D341Med (cell line): ENCODE measurements around the gene IRF2BP2.
"Not testable (repeated sequence)": the region's sequence is repeated elsewhere in the genome, so short reads cannot be mapped to it uniquely, and the experiment has no call there.

Experiments used
- DNase-seq: peaks from one replicate; pipeline ENCODE4 v3.0.0; 2012; ENCODE audit warnings: low spot score

Gene IRF2BP2

GRCh38 chr1:234601301-234602017 lies 8.5 kb downstream of the IRF2BP2 start:
- no peak for DNase-seq

DNA sequence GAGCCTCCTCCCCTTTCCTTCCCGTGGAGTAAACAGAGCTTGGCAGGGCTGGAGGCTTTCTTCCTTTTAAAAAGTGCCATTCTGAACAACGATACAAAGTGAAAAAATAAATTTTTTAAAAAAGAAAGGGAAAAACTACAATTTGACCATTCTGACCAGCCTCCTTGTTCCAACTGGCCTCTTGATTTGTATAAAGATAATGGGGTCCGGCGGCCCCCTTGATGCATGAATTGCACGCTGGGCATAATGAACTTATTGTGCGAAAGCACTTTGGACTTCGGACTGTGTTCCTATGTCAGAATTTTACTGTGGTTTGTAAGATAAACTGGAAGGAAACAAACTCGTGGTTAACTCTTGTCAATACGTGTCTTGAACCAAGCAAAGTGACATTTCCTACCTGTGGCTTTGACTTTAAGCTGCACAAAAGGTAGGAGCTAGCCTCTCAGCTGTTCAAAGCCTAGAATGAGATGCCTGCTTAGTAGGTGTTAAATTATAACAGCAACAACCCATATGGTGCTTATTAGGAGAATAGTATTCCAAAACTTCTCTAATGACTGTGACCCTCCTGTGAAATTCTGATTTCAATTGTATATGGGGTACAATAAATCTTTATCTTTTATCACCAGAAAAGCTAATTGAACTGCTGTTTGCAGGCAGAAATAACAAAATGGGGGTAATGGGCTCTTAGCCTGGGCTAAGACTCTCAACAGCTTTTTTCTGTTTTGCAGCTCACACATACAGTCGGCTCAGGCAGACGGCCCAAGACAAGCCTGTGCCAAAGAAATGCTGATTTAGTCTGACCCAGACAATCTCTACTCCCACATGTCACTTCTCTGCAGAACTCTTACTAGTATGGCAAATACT lies 9.3 kb downstream of the IRF2BP2 start:
- no peak for DNase-seq

DNA sequence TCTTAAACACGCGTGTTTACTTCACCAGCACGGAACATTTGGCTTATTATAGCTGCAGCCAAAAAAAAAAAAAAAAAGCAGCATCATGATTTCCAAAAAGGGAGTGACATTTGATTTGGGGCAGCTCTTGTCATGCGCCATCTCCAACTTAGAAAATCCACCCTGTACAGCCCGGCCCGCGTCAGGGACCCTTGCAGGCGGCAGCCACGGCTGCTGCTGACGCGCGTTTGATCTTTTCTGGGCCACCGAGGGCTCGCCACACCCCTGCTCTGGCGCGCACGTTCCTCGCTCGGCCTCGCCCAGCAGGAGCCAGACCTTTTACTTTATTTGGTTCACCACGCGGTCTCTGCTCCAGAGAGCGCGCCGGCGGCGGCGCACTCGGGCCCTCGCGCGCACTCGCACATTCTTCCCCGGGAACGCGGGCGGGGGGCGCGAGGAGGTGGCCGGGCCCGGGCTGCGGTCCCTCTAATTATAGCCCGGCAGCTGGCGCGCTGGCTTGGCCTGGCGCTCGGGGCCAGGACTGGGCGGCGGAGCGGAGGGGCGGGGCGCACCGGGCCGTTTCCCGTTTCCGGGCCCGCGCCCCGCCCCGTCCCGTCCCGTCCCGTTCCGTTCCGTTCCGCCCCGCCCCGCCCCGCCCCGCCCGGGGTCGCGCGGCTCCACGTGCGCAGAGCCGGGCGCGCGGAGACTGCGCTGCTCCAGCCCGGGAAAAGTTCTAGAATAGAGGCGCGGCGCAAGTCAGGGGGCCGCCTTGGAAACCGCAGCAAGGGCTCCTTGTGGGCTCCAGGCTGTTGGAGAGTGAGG lies 10.2 kb downstream of the IRF2BP2 start:
- DNase-seq = peak; percentile 95

DNA sequence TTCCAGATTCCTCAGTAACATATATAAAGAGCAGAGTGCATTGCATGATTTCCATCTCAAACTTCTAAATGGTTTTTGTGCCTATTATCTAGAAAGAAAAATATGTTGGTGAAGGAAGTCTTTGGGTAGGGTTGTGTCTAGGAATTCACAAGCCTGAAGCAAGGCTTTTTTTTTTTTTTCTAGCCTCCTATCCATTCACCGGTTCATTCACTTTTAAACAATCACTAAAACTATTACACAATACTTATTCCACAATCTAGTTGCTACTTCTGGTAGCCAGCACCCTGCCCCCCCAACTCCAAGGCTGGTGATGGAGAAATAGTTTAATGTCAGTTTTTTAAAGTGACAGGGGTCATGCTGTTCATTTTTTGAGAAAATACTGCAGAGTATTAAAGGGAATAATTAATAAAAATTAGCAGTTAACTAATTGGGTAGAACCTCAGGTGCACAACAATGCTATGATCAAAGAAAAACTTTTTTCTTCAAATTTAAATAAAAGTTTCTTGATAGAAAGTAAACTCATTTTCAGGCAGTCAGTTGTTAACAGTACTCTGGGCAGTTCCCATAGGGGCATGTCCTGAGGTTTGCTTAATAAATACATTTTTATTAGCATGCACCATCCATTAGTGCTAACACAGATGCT lies 10.9 kb downstream of the IRF2BP2 start:
- DNase-seq = no peak

DNA sequence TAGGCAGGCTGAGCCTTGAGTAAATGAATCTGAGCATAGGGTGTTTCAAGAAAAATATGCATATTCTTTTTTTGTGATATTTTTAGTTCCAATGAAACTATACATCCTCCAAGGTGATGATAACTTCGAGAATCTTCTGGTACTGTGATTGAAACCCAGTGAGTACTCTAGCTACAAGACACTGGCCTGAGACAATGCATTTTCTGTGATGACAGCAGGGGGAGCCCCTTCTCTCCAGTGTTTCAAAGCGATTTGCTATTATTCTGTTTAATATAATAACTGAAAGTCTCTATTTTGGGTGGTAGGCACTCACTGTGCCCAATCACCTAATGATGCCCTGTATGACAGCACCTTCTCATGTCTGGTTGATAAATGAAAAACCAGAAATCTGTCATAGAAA lies 12.1 kb downstream of the IRF2BP2 start:
- DNase-seq = peak; percentile 66

DNA sequence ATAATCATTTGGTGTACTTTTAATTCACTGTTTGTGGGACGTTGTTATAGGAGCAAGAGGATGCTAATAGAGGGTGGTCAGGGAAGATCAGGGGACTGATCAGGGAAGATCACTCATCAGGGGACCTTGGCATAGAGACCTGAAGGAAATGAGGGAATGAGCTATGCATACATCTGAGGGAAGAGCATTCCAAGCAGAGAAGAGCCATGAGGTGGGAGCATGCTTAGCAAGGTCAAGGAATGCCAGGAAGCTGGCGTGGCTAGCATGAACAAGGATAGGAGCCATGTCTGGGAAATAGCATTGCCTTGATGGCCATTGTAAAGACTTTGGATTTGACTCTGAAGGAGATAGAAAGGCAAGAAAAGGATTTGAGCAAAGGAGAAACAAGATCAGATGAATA lies 14.1 kb downstream of the IRF2BP2 start:
- no peak for DNase-seq

DNA sequence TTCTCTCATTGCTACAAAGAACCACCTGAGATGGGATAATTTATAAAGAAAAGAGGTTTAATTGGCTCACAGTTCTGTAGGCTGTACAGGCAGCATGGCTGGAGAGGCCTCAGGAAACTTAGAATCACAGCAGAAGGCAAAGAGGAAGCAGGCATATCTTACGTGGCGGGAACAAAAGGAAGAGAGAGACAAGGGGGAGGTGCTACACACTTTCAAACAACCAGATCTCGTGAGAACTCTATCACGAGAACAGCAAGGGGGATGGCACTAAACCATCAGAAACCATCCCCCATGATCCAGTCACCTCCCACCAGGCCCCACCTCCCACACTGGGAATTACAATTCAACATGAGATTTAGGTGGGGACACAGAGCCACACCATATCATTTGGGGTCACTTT lies 15.4 kb downstream of the IRF2BP2 start:
- DNase-seq = not testable (repeated sequence)

DNA sequence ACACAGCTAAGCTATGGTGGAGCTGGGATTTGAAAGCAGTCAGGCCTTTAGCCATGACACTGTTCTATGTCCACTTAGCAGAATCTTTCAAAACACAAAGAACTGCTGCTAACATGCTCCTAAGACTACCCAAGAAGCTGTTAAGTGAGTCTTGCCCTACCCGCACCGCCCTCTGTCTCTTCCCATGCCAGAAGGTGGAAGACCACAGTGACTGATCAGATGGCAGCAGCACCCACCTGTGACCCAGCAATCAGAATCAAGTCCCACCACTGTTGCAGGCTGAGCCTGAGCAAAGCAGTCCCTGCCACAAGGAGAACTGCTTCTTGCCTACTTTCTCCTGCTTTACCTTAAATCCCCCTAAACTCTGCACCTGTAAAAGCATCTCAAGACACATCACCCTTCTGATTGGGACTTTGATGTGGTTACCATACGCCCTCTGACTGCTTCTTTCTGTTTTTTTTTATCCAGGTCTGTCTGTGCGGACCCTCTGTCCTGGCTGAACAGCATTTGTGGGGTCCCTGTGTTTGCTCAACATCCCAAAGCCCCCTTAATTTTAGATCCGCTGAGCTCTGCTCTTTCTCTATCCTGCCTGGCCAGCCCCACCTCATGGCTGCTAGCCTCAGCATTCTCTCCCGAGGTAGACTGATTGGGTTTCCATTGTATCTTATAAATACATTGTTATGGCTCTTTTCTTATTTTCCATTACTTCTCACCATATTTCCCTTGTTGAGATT lies 16.0 kb downstream of the IRF2BP2 start:
- no peak for DNase-seq

GRCh38 chr1:234593109-234593508 lies 16.9 kb downstream of the IRF2BP2 start:
- no peak for DNase-seq

DNA sequence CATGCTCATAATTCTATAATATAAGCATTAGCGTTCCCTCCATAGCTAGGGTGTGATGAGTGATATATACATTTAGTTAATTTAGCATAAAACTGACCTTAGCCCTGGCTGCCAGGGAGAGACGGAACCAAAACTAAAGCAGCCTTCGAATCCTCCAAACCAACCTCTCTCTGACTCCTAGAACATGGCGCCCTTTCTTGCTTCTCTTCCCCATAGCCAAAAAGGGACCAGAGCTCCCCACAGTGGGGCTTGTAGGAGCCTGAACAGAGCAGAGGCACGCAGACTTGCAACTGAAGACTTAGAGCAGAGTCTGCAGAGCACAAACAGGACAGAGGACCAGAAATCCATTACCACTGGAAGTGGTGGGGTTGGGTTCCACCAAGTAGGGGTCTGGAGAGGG lies 17.7 kb downstream of the IRF2BP2 start:
- DNase-seq = no peak

- no peak for DNase-seq
Observed at GRCh38 chr1:234591131-234591530, 18.8 kb downstream of the IRF2BP2 start.

GRCh38 chr1:234589854-234590620 lies 19.9 kb downstream of the IRF2BP2 start:
- DNase-seq = peak; percentile 60

DNA sequence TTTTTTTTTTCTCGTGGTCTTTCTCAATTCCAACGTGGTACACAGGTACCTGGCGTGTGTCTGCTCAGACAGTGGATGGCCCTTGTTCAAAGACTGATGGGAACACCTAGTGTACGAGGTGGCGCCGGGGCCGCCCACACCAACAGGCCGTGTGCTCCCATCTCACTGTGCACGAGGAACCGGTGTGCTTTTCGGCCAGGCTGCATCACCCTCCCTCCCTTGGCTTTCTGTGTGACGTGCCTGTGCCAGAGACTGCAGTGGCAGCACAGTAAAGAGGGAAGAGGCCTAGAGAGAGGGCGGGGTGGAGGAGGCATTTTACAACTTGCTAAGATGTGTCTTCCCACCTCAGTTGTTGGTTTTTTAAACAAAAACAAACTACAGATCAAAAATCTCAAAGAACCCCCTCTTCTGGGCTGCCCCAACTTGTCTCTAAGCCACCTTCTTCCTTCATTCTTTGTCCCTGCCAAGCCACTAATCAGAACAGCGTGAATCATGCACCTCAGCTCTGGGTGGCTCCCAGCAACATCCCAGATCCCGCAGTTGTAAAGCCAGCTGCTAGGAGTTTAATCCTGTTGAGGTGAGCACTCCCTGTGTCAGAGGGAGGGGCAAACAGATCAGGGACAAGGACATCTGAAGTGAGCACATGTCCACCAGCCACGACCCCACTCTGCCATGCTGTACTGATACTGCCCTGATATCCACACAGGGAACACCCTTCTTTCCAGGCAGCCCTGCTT lies 20.7 kb downstream of the IRF2BP2 start:
- DNase-seq = peak; percentile 68

DNA sequence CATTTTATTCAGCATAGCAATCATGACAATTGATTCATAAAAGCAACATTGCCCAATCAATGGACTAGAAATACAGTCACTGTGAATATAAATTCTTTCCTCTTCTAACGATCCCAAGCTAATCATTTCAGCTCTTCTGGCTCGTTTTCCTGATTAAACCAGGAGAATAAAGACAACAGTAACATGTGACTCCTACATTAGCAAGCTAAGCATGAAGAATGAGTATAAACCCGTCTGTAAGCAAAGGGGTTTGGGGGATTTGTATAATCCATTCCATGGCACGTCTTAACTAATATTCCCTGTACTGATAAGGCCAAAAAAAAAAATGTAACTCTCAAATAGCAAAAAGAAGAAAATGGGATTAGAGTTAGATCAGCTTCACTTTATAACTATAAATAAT lies 21.6 kb downstream of the IRF2BP2 start:
- no peak for DNase-seq

GRCh38 chr1:234586892-234587485 lies 23.0 kb downstream of the IRF2BP2 start:
- DNase-seq = no peak

- no peak for DNase-seq
Observed at GRCh38 chr1:234586304-234586703, 23.7 kb downstream of the IRF2BP2 start.

- DNase-seq = no peak
Observed at GRCh38 chr1:234585330-234586055, 24.5 kb downstream of the IRF2BP2 start.

- DNase-seq = no peak
Observed at GRCh38 chr1:234584926-234585325, 25.1 kb downstream of the IRF2BP2 start.

GRCh38 chr1:234584420-234584805 lies 25.6 kb downstream of the IRF2BP2 start:
- DNase-seq = no peak
